Activated CD4-positive, alpha-beta T cell treated with anti-CD3 and anti-CD28 coated beads for 36 hours (primary cell): ENCODE results near the gene DNAI4. TPM values are rescaled to one million over a fixed set of nuclear protein-coding genes. Genes with fewer than 3 reads are reported as not detected.
A peak's percentile ranks its signal among the peaks of the same experiment; 100 is the strongest.

Source experiments
- ATAC-seq: fragments of 200-7000 bp; cut with Tn5 transposase; one replicate; pipeline ENCODE4 v1.10.0; 2021; ENCODE audit warnings: mild to moderate bottlenecking, moderate library complexity
- CTCF ChIA-PET: fragments of 350-600 bp; sonication (Branson Sonifier 250); formaldehyde crosslinking; loops from one replicate; lab custom pipeline; 2021; ENCODE audit warnings: antibody characterized with exemption; lab: Charles Lee
- POLR2A ChIA-PET: fragments of 350-600 bp; sonication (Branson Sonifier 250); formaldehyde crosslinking; loops from one replicate; lab custom pipeline; 2021; ENCODE audit warnings: antibody characterized with exemption, inconsistent platforms; lab: Charles Lee
- DNase-seq: peaks from one replicate; pipeline ENCODE4 v3.0.0-alpha.2; 2020
- H3K27ac Mint-ChIP-seq: one replicate; pipeline ENCODE4 v1.8.0; 2021; ENCODE audit warnings: mixed read lengths
- H3K27me3 Mint-ChIP-seq: one replicate; pipeline ENCODE4 v1.8.0; 2021; ENCODE audit warnings: mixed read lengths
- H3K36me3 Mint-ChIP-seq: one replicate; pipeline ENCODE4 v1.8.0; 2021; ENCODE audit warnings: low read depth, mixed read lengths
- H3K4me1 Mint-ChIP-seq: one replicate; pipeline ENCODE4 v1.8.0; 2021; ENCODE audit warnings: mixed read lengths
- H3K4me3 Mint-ChIP-seq: one replicate; pipeline ENCODE4 v1.8.0; 2021; ENCODE audit warnings: mild to moderate bottlenecking, moderate library complexity, mixed read lengths
- H3K9me3 Mint-ChIP-seq: one replicate; pipeline ENCODE4 v1.8.0; 2021; ENCODE audit warnings: low read depth, mixed read lengths
- intact Hi-C, 2 experiments: fragments of 100-400 bp; cut with DNase I in 1 of 2; cut with micrococcal nuclease in 1 of 2; formaldehyde crosslinking; loops; one replicate each; pipeline versions ENCODE4 v1.14.2 to v1.15.1; 2022 to 2024; cut with DNase I, micrococcal nuclease
- total RNA-seq, 2 experiments: library from RNA; stranded (reverse); gene quantifications; one replicate each; pipeline ENCODE4 v1.2.3, GENCODE V29; 2021

DNAI4 gene
- total RNA-seq, 2 experiments from 2014 or later, result 0.87 to 3.6 TPM

GRCh38 chr1:66940981-66941380 is 16.3 kb upstream of the DNAI4 start:
- intact Hi-C loops, result no loop called here
- DNase-seq (no peak), ATAC-seq (no peak)
- Mint-ChIP-seq H3K9me3 (no peaks in the 10 kb centered on the region), H3K4me1 (peaks cover 64% of the 10 kb centered on the region), H3K27me3 (no peaks in the 10 kb centered on the region), H3K27ac (peak overlapping the region; percentile 25), H3K4me3 (no peak overlapping the region), H3K36me3 (peaks cover 45% of the 10 kb centered on the region)
- ChIA-PET CTCF (no interaction called here), POLR2A (no interaction called here)

GRCh38 chr1:66938613-66939012 is 14.0 kb upstream of the DNAI4 start:
- Mint-ChIP-seq H3K9me3 (no peaks in the 10 kb centered on the region), H3K27ac (no peak overlapping the region), H3K4me1 (peaks cover 77% of the 10 kb centered on the region), H3K4me3 (no peak overlapping the region), H3K27me3 (no peaks in the 10 kb centered on the region), H3K36me3 (peaks cover 48% of the 10 kb centered on the region)
- ChIA-PET POLR2A (interaction anchor here (0.7 kb wide), 1 partner anchor 356 kb away, joined by 3 read pairs; no protein-coding TSS in a partner anchor), CTCF (interaction anchor here (0.8 kb wide), 1 partner anchor 273 kb away, joined by 3 read pairs; no protein-coding TSS in a partner anchor)
- DNase-seq (no peak), ATAC-seq (peak; percentile 29)
- intact Hi-C loops, result loop anchor here (10.0 kb wide), 4 partner anchors 396 to 664 kb away; no protein-coding TSS in a partner anchor

- Mint-ChIP-seq H3K27ac (peak overlapping the region; percentile 60), H3K27me3 (no peaks in the 10 kb centered on the region), H3K9me3 (no peaks in the 10 kb centered on the region), H3K4me3 (no peak overlapping the region), H3K36me3 (peaks cover 45% of the 10 kb centered on the region), H3K4me1 (peaks cover 81% of the 10 kb centered on the region)
- ChIA-PET POLR2A (interaction anchor here (0.5 to 0.7 kb wide), 2 partner anchors 9 to 357 kb away, joined by 3 read pairs; no protein-coding TSS in a partner anchor), CTCF (interaction anchor here (0.6 to 1.0 kb wide), 3 partner anchors 8 to 274 kb away, joined by 3 read pairs; no protein-coding TSS in a partner anchor)
- DNase-seq (no peak), ATAC-seq (no peak)
- intact Hi-C loops, result loop anchor here (10.0 kb wide), 4 partner anchors 397 to 663 kb away; no protein-coding TSS in a partner anchor
Measured at GRCh38 chr1:66937529-66938234, 13.0 kb upstream of the DNAI4 start.

- Mint-ChIP-seq H3K36me3 (peaks cover 31% of the 10 kb centered on the region), H3K27me3 (no peaks in the 10 kb centered on the region), H3K4me3 (peak overlapping the region; percentile 86), H3K27ac (peak overlapping the region; percentile 80), H3K9me3 (no peaks in the 10 kb centered on the region), H3K4me1 (peaks cover 64% of the 10 kb centered on the region)
- intact Hi-C loops, result loop anchor here (5.0 to 10.0 kb wide), 8 partner anchors 228 to 748 kb away; partner anchors contain the start of gene SERBP1 (in 1 of the 2)
- POLR2A ChIA-PET, result interaction anchor here (0.6 to 1.1 kb wide), 3 partner anchors 9 to 404 kb away, joined by 3 to 5 read pairs (median 5); partner anchors contain the start of genes DNAI4 and MIER1
- ATAC-seq (no peak), DNase-seq (no peak)
- CTCF ChIA-PET, result interaction anchor here (0.7 to 2.1 kb wide), 6 partner anchors 9 to 412 kb away, joined by 3 to 6 read pairs (median 4); partner anchors contain the start of gene MIER1
Measured at GRCh38 chr1:66933887-66934700, 9.4 kb upstream of the DNAI4 start.

GRCh38 chr1:66932291-66932690 is 7.6 kb upstream of the DNAI4 start:
- H3K4me1 Mint-ChIP-seq, result peaks cover 59% of the 10 kb centered on the region
- no peak for ATAC-seq
- intact Hi-C loops, result loop anchor here (5.0 to 10.0 kb wide), 8 partner anchors 230 to 750 kb away; partner anchors contain the start of gene SERBP1 (in 1 of the 2)
- H3K27ac Mint-ChIP-seq, result peak overlapping the region; percentile 80
- no peaks in the 10 kb centered on the region for H3K27me3 Mint-ChIP-seq
- POLR2A ChIA-PET, result no interaction called here
- H3K4me3 Mint-ChIP-seq, result peak overlapping the region; percentile 86
- DNase-seq, result no peak
- no peaks in the 10 kb centered on the region for H3K9me3 Mint-ChIP-seq
- CTCF ChIA-PET, result interaction anchor here (1.3 to 1.5 kb wide), 2 partner anchors 14 to 167 kb away, joined by 3 read pairs; no protein-coding TSS in a partner anchor
- H3K36me3 Mint-ChIP-seq, result peaks cover 33% of the 10 kb centered on the region

- Mint-ChIP-seq H3K4me3 (peak overlapping the region; percentile 86), H3K9me3 (no peaks in the 10 kb centered on the region), H3K4me1 (peaks cover 55% of the 10 kb centered on the region), H3K27ac (peak overlapping the region; percentile 92), H3K27me3 (no peaks in the 10 kb centered on the region), H3K36me3 (peaks cover 26% of the 10 kb centered on the region)
- intact Hi-C loops, result loop anchor here (2.0 to 10.0 kb wide), 10 partner anchors 49 to 751 kb away; partner anchors contain the start of genes SERBP1 (in 1 of the 2) and SLC35D1 (in 1 of the 2)
- no peak for DNase-seq
- CTCF ChIA-PET, result interaction anchor here (1.5 kb wide), 1 partner anchor 166 kb away, joined by 3 read pairs; no protein-coding TSS in a partner anchor
- ATAC-seq, result peak; percentile 33
- POLR2A ChIA-PET, result interaction anchor here (0.6 kb wide), 2 partner anchors 12 to 65 kb away, joined by 3 to 4 read pairs; no protein-coding TSS in a partner anchor
Measured at GRCh38 chr1:66931590-66931989, 6.9 kb upstream of the DNAI4 start.

GRCh38 chr1:66930823-66931174 is 6.1 kb upstream of the DNAI4 start:
- H3K9me3 Mint-ChIP-seq, result no peaks in the 10 kb centered on the region
- POLR2A ChIA-PET, result no interaction called here
- CTCF ChIA-PET, result interaction anchor here (0.9 to 1.4 kb wide), 2 partner anchors 12 to 166 kb away, joined by 3 to 4 read pairs; no protein-coding TSS in a partner anchor
- peak overlapping the region; percentile 92 for H3K27ac Mint-ChIP-seq
- H3K27me3 Mint-ChIP-seq, result no peaks in the 10 kb centered on the region
- peaks cover 58% of the 10 kb centered on the region for H3K4me1 Mint-ChIP-seq
- peaks cover 25% of the 10 kb centered on the region for H3K36me3 Mint-ChIP-seq
- intact Hi-C loops, result loop anchor here (1.0 to 10.0 kb wide), 11 partner anchors 50 to 752 kb away; partner anchors contain the start of genes SERBP1 (in 2 of the 2) and SLC35D1 (in 1 of the 2)
- peak overlapping the region; percentile 86 for H3K4me3 Mint-ChIP-seq
- ATAC-seq, result no peak
- DNase-seq, result no peak

- intact Hi-C loops, result loop anchor here (1.0 to 10.0 kb wide), 14 partner anchors 51 to 1665 kb away; partner anchors contain the start of genes SERBP1 (in 2 of the 2) and SLC35D1 (in 1 of the 2)
- no peaks in the 10 kb centered on the region for H3K27me3 Mint-ChIP-seq
- H3K36me3 Mint-ChIP-seq, result peaks cover 20% of the 10 kb centered on the region
- H3K9me3 Mint-ChIP-seq, result no peaks in the 10 kb centered on the region
- H3K4me3 Mint-ChIP-seq, result peak overlapping the region; percentile 86
- peaks cover 53% of the 10 kb centered on the region for H3K4me1 Mint-ChIP-seq
- CTCF ChIA-PET, result interaction anchor here (0.6 to 1.4 kb wide), 6 partner anchors 11 to 241 kb away, joined by 3 to 4 read pairs (median 3); no protein-coding TSS in a partner anchor
- POLR2A ChIA-PET, result interaction anchor here (0.6 kb wide), 1 partner anchor 233 kb away, joined by 4 read pairs; no protein-coding TSS in a partner anchor
- peak; percentile 63 for ATAC-seq
- H3K27ac Mint-ChIP-seq, result peak overlapping the region; percentile 94
- peak; percentile 96 for DNase-seq
Measured at GRCh38 chr1:66929999-66930822, 5.6 kb upstream of the DNAI4 start.

- Mint-ChIP-seq H3K36me3 (peaks cover 19% of the 10 kb centered on the region), H3K4me1 (peaks cover 48% of the 10 kb centered on the region), H3K27me3 (no peaks in the 10 kb centered on the region), H3K4me3 (peak overlapping the region; percentile 86), H3K27ac (peak overlapping the region; percentile 94), H3K9me3 (no peaks in the 10 kb centered on the region)
- POLR2A ChIA-PET, result interaction anchor here (0.6 kb wide), 1 partner anchor 233 kb away, joined by 4 read pairs; no protein-coding TSS in a partner anchor
- CTCF ChIA-PET, result interaction anchor here (0.6 to 1.4 kb wide), 5 partner anchors 11 to 241 kb away, joined by 3 to 4 read pairs (median 3); no protein-coding TSS in a partner anchor
- ATAC-seq (no peak), DNase-seq (no peak)
- intact Hi-C loops, result loop anchor here (5.0 to 10.0 kb wide), 3 partner anchors 142 to 1665 kb away; no protein-coding TSS in a partner anchor
Measured at GRCh38 chr1:66929691-66929998, 5.0 kb upstream of the DNAI4 start.
